Brain pericyte (primary cell): Measurements from ENCODE around the gene CHD6.

Experiments used
- DNase-seq: peaks from one replicate; pipeline ENCODE4 v3.0.0-alpha.2; 2012; ENCODE audit warnings: low read depth, low spot score

The CHD6 gene, protein sequence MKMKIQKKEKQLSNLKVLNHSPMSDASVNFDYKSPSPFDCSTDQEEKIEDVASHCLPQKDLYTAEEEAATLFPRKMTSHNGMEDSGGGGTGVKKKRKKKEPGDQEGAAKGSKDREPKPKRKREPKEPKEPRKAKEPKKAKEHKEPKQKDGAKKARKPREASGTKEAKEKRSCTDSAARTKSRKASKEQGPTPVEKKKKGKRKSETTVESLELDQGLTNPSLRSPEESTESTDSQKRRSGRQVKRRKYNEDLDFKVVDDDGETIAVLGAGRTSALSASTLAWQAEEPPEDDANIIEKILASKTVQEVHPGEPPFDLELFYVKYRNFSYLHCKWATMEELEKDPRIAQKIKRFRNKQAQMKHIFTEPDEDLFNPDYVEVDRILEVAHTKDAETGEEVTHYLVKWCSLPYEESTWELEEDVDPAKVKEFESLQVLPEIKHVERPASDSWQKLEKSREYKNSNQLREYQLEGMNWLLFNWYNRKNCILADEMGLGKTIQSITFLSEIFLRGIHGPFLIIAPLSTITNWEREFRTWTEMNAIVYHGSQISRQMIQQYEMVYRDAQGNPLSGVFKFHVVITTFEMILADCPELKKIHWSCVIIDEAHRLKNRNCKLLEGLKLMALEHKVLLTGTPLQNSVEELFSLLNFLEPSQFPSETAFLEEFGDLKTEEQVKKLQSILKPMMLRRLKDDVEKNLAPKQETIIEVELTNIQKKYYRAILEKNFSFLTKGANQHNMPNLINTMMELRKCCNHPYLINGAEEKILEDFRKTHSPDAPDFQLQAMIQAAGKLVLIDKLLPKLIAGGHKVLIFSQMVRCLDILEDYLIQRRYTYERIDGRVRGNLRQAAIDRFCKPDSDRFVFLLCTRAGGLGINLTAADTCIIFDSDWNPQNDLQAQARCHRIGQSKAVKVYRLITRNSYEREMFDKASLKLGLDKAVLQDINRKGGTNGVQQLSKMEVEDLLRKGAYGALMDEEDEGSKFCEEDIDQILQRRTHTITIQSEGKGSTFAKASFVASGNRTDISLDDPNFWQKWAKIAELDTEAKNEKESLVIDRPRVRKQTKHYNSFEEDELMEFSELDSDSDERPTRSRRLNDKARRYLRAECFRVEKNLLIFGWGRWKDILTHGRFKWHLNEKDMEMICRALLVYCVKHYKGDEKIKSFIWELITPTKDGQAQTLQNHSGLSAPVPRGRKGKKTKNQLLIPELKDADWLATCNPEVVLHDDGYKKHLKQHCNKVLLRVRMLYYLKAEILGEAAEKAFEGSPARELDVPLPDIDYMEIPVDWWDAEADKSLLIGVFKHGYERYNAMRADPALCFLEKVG (N-terminal part only)

DNA sequence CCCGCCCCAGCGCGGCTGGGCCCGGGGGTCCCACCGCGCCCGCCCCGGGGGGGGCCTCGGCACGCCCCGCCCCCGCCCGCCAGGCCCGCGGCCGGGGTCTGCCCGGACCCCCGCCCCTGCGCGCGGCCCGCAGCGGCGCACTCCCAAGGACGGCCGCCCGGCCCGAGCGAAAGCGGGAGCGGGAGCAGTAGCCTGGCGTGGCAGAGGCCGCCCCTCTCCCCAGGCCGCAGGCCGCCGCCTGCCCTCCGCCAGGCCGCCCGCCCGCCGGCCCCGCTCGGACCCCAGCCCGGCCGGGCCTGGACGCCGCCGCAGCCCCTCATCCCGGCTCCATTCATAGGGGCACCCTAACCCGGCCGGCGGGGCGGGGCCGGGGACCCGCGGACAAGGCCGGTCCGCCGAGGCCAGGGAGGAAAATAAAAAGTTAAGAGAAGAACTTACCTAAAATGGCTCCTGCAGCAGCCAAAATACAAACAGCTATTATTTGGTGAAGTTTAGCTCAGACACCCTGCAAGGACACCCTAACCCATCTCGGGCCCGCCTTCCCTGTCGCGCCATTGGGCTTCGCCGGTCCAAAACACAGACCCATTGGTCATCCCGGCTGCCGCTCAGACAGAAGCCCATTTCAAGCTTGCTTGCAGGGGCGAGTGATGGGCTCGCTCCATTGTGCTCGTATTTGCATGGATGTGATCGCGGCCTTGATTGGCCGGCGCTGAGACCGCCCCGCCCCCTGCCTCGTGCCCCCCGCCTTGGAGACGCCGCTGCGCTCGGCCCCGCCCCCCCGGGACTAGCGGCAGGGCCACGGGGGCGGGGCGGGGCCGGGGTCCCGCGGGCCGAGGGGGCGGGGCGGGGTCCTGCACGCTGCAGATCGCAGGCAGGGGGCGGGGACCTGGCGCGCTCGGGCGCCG, at the start of gene CHD6:
Gene CHD6, minus strand, starts transcription at position 476 of the 905 bp plus-strand sequence. CDS start 67,040 bp downstream, outside the sequence.
- peak; percentile 99 for DNase-seq

DNA sequence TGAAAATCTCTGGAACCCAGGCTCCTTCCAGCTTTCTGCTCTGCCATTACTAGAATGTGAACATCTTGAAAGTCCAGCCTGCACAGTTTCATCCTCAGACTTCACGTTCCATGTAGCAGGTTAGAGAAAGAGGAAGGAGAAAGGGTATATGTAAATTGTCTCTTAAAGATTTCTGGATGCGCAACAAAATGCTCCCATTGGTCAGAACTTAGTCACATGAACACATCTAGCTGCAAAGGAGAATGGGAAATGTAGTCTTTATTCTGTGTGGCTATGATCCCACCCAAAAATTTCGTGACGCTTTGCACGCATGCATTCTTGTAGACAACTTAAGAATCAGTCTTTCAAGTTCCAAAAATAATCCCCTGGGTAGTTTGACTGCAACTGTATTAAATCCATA, 46.4 kb upstream of the CHD6 start:
- DNase-seq, result no peak

DNA sequence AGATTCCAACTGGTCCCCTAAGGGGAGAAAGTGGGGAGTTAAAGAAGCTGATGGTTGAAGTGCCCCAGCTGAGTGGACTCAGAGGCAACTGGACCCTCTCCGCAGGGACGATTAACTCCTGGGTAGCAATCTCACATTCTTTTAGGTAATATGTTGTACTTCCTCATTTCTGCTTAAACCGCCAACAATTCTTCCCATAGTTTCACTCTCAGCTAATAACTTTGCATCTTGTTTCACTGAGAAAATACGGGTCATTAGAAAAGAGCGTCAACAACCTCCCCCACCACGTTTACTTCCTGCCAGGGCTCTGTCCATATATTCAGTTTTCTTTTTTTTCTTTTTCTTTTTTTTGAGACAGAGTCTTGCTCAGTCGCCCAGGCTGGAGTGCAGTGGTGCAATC, 39.5 kb upstream of the CHD6 start:
- DNase-seq, result no peak

DNA sequence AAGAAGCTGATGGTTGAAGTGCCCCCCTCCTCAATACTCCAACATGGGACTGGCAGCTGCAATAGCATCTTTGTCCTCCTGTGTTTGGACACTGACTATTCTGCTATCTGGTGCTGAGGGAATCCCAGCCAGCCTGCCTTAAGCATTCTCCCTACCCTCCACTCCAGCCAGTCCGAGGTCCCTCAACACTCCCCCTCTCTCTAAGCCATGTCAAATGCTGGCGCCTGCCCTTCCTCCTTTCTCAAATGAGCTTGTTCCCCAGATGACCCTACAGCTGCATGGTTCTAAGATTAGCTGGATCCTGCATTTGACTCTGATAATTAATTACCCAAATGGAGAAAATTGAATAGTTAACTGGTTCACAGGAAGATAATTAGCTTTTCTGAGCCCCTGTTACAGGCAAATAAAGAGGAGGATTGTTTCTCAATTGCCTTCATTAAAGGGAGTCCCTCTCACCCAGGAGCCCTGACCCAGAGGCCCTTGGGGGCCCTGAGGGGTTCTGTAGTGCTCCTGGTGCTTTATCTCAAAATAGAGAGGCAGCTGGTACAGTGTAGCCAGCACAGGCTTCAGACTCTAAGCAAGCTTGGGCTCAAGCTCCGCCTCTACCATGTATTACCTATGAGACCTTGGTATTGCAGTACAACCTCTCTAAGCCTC, 37.9 kb upstream of the CHD6 start:
- no peak for DNase-seq

DNA sequence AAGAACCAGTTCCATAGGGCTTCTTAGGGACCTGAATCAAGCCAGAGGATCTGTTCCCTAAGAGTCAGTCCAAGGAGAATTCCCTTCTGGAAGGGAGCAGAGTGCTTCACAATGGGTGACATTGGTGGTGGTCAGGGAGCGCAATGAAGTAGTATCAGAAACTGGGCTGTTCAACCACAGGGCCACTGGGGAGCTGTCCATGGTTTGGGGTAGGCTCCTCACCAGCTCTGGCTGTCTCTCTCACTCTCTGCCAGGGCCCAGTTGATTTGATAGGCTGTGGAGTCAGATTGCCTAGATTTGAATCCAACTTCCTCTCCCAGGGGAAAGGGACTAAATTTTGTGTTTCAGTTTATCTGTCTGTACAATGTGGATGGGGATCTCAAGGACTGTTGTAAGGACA, 36.7 kb upstream of the CHD6 start:
- no peak for DNase-seq

DNA sequence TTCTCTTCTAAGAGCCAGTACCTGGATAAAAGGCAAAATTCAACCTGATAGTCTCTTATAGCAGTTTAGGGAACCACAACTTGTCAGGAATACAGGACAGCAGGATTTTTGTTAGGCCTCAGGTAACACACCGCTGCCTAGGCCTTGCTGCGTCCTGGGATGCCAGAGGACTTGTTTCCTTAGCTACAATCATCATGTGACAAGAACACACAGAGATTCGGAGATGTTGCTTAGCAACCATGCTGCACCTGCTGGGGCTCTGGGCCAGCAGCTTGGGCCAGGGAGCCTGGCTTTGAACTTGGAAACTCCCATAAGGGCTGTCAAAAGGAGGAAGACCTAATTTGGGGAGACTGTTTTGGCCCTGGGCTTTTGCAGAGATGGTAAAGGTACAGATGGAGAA, 36.1 kb upstream of the CHD6 start:
- DNase-seq, result no peak

DNA sequence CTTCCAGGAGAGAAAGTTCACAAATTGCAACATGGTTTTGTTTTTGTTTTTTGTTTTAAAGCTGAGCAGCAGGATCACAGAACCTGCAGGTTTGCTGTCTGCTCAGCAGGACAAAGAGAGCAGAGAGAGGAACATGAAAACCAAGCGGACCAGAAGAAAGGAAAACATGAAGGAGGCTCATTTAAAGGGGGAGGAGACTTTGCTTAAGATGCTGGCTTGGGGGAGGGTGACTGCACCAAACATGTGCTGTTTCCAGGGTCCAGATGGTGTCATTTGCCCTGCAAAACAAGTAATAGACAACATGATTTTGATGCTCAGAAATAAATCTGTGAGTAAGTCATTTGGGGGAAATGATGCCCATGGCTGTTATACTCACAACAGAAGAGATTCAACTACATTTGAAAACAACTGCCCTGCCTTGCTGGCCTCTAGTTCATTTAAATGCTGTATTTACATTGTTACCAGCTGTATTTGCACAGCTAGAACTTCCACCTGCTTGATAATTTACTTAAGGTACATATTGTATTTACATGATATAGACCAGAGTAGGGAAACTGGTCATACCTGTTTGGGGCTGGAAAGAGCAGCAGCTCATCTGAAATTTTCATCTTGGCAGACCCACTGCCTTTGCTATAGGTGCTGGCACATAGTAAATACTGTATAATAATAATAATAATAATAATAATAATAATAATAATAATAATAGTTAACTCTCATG, 32.2 kb upstream of the CHD6 start:
- no peak for DNase-seq

DNA sequence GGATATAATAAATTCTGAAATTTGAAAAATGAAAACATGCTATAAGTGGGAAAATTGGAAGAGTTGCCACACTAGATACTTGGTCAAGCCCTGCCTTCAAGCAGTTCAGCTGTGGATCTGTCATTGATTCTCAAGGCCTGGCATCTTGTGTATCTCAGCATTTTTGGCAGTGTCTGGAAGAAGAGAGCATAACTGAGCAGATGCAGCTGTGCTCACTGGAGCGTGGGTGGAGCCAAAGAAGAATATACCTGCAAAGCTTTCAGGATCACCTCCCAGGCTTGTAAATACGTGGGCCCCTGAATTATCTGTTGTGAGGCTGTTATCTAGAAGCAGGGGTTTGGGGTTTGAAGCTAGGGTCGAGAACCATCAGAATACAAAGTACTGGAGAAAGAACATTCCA, 31.3 kb upstream of the CHD6 start:
- DNase-seq, result no peak

DNA sequence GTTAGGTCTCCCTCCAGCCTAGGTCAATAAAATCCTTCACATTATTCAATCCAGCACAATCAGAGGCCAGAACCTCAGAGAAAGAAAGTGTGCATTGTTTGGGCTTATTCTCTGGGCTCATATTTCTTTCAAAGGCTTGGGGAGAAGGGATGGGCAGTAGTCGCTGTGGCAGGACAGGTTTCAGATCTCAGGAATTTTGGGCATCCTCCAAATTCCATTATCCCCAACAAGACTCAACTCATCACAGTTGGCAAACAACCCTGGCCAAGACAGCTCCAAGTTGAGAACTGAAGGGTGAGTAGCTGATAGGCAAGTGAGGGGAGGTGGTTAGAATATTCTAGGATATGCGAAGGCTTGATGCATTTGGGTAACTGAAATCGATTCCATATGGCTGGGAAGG, 27.2 kb upstream of the CHD6 start:
- no peak for DNase-seq

DNA sequence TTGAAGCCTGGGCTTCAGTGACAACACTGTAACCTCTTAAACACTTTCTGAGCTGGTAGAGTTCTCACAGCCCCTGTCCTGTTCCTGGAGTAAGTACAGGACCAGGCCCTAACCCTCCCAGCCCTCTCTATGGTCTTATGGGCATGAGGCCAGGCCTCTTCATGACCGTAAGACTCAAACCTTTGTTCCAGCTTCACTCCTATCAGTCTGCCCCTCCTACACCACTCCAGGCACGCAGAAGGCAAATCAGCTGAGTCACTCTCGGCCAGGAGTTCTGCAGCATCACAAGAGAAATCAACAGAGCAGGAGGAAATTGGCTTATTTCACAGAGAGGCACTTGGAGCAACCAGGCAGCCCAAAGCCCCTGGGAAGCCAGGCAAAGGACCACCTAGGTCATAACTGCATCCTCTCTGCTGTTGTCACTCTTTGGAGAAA, 25.3 kb upstream of the CHD6 start:
- DNase-seq, result no peak

DNA sequence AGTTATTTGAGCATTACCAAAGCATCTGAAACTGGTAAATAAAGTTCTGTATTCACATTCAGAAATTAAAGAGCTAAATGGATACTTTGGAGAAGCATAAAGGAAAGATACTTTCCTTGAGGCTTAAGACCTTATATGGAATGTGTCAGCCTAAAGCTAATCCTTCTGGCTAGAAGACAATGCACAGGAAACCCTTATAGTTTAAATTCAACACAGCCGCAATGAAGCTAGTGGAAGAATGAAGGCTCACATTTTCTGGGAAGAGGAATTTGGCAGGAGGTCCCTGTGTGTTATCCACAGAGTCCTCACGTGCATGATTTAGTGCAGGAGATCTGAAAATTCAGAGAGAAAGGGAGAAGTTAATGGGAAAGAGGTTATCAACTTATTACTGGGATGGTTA, 21.5 kb upstream of the CHD6 start:
- DNase-seq, result no peak

DNA sequence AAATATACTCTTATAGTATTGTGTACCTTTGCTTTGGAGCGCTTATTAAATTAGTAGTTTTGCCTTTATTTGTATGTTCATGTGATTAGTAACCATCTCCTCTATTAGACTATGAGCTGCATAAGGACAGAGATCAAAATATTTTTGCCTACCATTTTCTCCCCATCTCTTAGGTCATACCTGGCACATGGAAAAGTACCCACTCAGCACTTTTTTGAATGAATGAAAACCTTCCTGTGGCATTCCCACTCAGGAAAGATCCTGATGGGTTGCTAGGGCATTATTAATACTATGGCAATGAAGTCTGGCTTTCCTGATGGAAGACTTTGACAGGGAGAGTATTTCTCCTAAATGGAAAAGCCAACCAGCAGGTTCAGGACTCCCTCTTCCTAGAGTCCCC, 20.3 kb upstream of the CHD6 start:
- no peak for DNase-seq

DNA sequence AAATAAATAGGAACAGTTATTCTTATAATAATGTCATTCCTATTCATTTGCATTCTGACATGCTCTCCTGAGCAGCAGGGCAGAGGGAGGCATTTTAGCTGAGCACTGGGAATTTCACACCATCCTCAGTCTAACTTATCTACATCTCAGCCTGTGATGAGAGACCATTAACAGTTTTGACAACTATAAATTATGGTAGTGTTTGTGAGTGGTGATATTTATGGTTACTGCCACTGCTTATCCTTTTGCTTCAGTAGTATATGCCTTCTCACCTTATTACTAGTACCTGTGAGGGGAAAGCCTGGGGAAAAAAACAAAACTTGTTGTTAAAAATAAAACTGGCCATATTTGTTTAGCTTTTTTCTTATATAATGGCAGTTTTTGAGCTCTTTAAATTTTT, 17.0 kb upstream of the CHD6 start:
- DNase-seq, result no peak

DNA sequence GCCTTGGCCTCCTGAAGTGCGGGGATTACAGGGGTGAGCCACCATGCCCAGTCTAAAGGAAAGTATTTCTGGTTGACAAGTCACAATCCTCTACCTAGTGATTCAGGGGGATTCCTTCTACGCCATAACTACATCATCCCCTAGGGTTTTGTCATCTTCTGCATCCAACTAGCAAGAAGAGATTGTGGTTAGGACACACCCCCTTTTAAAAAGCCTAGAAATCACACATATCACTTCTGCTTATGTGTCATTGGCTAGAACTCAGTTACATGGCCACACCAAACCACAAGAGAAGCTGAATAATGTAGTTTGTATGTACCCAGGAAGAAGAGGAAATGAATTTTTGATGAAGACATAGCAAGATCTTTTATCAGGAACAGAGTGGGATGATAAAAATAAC, 14.7 kb upstream of the CHD6 start:
- DNase-seq, result no peak

DNA sequence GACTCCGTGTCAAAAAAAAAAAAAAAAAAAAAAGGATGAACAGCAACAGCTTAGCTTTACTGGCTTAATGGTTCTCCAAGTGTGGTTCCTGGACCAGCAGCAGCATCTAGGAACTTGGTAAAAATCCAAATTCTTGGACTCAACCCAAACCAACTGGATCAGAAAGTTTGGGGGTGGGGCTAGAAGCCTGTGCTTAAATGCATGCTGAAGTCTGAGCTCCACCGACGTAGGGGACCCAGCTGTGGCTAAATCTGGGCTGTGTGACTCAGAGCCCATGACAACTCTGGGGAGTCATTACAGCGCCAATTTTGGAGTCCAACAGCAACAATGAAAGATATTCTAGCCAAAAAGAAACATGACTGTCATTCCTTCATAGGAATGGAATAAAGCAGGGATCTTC, 13.6 kb upstream of the CHD6 start:
- no peak for DNase-seq

DNA sequence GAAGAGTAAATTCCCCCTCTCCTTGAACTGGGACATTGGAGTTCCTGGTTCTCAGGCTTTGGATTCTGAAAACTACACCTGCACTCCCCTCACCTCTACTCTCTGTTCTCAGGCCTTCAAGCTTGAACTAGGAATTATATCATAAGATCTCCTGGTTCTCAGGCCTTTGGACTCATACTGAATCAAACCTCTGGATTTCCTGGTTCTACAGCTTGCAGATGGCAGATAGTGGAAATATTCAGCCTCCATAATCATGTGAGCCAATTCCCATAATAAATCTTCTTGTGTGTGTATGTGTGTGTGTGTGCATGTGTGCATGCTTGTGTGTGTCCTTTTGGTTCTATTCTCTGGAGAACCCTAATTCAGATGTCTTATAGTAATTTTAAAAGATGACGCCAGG, 12.7 kb upstream of the CHD6 start:
- DNase-seq, result no peak

DNA sequence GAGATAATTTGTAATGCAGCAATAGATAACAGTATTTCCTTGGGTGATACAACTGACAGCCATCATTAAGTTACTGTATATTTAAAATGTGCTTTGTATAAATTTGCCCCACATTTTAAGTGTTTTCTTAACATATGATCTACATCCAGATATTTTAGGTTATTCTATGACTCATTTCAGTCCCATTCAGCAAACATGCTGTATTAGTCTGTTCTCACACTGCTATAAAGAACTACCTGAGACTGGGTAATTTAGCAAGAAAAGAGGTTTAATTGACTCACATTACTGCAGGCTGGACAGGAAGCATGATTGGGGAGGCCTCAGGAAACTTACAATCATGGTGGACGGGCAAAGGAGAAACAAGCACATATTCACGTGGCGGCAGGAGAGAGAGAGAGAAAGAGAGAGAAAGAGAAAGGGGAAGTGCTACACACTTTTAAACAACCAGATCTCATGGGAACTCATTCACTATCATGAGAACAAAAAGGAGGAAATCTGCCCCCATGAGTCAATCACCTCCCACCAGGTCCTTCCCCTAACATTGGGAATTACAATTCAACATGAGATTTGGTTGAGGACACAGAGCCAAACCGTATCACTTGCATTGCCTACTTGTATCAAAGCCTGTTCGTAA, 9.6 kb upstream of the CHD6 start:
- DNase-seq, result no peak

DNA sequence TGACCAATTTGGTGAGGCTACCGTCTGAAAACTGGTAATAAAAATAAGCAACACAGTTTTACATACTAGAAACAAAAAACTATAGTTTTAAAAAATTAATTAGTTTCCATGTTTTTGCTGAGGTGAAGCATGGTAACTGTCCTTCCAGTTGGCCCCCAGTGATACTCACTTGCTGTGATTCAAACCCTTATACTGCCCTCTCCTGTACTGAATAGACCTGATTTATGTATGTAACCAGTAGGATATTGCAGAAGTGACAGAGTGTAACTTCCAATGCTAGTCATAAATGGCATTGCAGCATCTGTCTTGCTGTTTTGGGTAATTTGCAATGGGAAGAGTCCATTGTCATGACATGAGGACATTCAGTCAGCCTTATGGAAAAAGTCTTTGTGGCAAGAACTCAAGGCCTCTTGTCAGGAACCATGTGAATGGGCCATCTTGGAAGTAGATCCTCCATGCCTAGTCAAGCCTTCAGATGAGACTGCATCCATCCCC, 8.9 kb upstream of the CHD6 start:
- no peak for DNase-seq
